ENCODE measurements around the gene PYCR2. TPM values are rescaled to one million over a fixed set of nuclear protein-coding genes. Genes with fewer than 3 reads are reported as not detected.
"Not testable (repeated sequence)": the region's sequence is repeated elsewhere in the genome, so short reads cannot be mapped to it uniquely, and the experiment has no call there.

The PYCR2 gene
- total and polyA plus RNA-seq, 2 experiments from 2014 or later, result 45.1 to 75.9 TPM

DNA sequence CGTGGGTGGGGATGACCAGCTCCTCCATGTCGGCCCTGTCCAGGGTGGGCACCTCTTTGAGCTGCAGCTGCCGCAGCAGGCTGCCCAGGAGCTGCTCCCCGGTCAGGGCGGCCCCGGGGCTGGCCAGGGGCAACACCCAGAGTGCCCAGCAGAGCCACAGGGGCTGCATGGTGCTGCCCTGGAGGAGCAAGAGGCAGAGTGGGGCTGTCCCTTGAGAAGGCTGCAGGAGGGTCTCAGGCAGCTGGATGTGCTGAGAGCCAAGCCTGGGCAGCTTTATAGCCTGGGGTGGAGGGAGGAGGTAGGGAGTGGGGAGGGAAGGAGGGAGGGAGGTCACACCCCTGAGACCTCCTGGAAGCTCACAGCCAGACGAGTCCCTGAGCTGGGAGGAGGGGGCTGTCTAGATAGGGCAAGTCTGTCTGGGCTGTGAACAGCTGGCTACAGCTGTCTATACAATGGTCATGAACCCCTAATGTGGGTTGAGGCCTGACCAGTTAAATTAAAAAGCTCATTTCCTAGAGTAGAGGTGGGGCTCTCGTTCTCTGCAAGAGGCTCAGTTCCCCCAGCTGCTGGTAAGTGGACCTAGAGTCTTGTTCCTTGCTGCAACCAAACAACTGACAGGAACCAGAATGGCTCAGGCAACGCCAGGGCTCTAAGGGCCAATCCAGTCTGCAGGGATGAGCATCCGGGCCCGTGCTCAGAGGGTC lies 35.0 kb downstream of the PYCR2 start, which contains the start of gene LEFTY1:
Gene LEFTY1 (minus strand): TSS at position 249 of the 704 bp plus-strand sequence. CDS start 80 bp downstream, at position 169.
- DNase-seq (ENCODE audit: low read depth in 1 of 2, low spot score in 1 of 2), result peak in 1 of 2 donors; percentile 6
- TF ChIP-seq, protein P1, sequence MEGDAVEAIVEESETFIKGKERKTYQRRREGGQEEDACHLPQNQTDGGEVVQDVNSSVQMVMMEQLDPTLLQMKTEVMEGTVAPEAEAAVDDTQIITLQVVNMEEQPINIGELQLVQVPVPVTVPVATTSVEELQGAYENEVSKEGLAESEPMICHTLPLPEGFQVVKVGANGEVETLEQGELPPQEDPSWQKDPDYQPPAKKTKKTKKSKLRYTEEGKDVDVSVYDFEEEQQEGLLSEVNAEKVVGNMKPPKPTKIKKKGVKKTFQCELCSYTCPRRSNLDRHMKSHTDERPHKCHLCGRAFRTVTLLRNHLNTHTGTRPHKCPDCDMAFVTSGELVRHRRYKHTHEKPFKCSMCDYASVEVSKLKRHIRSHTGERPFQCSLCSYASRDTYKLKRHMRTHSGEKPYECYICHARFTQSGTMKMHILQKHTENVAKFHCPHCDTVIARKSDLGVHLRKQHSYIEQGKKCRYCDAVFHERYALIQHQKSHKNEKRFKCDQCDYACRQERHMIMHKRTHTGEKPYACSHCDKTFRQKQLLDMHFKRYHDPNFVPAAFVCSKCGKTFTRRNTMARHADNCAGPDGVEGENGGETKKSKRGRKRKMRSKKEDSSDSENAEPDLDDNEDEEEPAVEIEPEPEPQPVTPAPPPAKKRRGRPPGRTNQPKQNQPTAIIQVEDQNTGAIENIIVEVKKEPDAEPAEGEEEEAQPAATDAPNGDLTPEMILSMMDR (IDR thresholded peaks at IDR 0.05; ENCODE audit: low read depth, low read length), result no peak
- no peaks in the 10 kb centered on the region for H3K27me3 ChIP-seq
- no peaks in the 10 kb centered on the region for H3K36me3 ChIP-seq
- no peak within 1 kb of the TSS for H3K27ac ChIP-seq
- no peaks in the 10 kb centered on the region for H3K9me3 ChIP-seq (ENCODE audit: low read depth)
- H3K4me3 ChIP-seq, result no peak within 1 kb of the TSS
- no peaks in the 10 kb centered on the region for H3K4me1 ChIP-seq (ENCODE audit: low read depth)

DNA sequence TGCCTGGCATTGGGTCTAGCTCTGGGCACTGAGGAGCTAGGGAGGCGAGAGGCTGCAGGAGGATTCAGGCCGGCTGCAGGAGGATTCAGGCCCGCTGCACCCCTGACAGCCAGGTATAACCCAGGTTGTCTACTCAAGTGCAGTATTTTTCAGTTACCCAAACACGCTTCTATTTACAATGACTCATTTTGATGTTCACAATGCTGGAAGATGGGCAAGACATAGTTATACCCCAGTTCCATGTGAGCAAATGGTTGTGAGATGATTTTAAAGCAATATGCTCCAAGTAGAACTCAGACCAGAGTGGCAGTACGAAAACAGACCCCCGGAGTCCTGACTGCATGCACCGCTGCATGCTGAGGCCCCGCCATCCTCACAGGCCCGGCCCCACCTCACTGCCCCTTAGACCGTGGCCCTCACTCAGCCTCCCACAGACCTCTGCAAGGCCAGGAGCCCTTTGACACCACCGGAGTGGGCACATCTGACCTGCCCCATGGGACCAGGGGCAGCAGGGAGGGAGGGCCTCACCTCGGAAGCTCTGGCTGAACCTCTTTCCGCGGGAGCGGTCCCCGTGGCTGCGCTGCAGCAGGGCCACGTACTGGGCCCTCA lies 35.7 kb downstream of the PYCR2 start:
- H3K36me3 ChIP-seq, result no peaks in the 10 kb centered on the region
- TF ChIP-seq, protein P1 (IDR thresholded peaks at IDR 0.05; ENCODE audit: low read depth, low read length), result no peak
- no peaks in the 10 kb centered on the region for H3K27me3 ChIP-seq
- H3K9me3 ChIP-seq (ENCODE audit: low read depth), result no peaks in the 10 kb centered on the region
- H3K27ac ChIP-seq, result no peak overlapping the region
- H3K4me3 ChIP-seq, result no peak overlapping the region
- no peaks in the 10 kb centered on the region for H3K4me1 ChIP-seq (ENCODE audit: low read depth)
- no peak for DNase-seq (ENCODE audit: low read depth in 1 of 2, low spot score in 1 of 2)

DNA sequence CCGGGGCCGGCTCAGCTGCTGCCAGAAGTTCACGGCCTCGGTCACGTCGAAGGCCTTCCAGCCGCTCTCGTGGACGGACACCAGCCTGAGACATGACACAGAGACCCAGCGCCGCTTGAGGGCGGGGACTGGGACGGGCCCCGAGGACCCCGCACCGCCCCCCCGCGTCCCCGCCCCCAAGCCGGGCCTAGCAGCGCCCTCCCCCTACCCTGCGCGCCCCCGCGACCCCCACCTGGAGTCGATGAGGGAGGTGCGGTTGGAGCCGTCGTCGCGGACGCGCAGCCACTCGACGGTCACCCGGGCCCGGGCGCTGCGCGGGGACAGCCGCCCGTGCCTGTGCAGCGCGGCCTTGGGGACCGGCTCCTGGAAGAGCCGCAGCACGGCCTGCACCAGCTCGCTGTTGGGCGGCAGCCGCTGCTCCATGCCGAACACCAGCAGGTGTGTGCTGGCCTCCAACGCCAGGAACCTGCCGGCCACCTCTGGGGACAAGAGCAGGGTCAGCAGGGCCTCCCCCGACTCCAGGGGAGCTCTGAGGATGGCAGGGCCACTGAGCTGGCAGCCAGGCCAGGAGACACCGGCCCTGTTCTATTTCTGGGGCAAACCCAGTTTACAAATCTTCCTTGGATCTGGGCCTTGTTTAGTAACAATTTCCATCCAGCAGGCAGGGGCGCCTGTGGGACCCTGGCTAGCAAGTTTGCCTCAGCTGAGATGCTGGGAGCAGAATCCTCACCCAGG lies 36.3 kb downstream of the PYCR2 start:
- not testable (repeated sequence) for H3K4me3 ChIP-seq; DNase-seq (ENCODE audit: low read depth in 1 of 2, low spot score in 1 of 2); H3K9me3 ChIP-seq (ENCODE audit: low read depth); H3K27ac ChIP-seq; H3K27me3 ChIP-seq; H3K4me1 ChIP-seq (ENCODE audit: low read depth); H3K36me3 ChIP-seq

GRCh38 chr1:225887030-225887314 lies 37.1 kb downstream of the PYCR2 start:
- TF ChIP-seq, protein P1 (IDR thresholded peaks at IDR 0.05; ENCODE audit: low read depth, low read length), result no peak
- H3K27ac ChIP-seq, result no peak overlapping the region
- no peak overlapping the region for H3K4me3 ChIP-seq
- no peak for DNase-seq (ENCODE audit: low read depth in 1 of 2, low spot score in 1 of 2)
- H3K27me3 ChIP-seq, result no peaks in the 10 kb centered on the region
- no peaks in the 10 kb centered on the region for H3K36me3 ChIP-seq
- H3K4me1 ChIP-seq (ENCODE audit: low read depth), result no peaks in the 10 kb centered on the region
- no peaks in the 10 kb centered on the region for H3K9me3 ChIP-seq (ENCODE audit: low read depth)

- no peaks in the 10 kb centered on the region for H3K36me3 ChIP-seq
- no peak for DNase-seq (ENCODE audit: low read depth in 1 of 2, low spot score in 1 of 2)
- H3K27me3 ChIP-seq, result no peaks in the 10 kb centered on the region
- H3K9me3 ChIP-seq (ENCODE audit: low read depth), result no peaks in the 10 kb centered on the region
- no peak overlapping the region for H3K4me3 ChIP-seq
- H3K4me1 ChIP-seq (ENCODE audit: low read depth), result no peaks in the 10 kb centered on the region
- TF ChIP-seq, protein P1 (IDR thresholded peaks at IDR 0.05; ENCODE audit: low read depth, low read length), result no peak
- no peak overlapping the region for H3K27ac ChIP-seq
Observed at GRCh38 chr1:225886159-225887029, 37.7 kb downstream of the PYCR2 start.
